GM12873 (cell line): Measurements from ENCODE around the gene UBA3.

Experiments
- TF ChIP-seq, protein P1 (sequence below): IDR thresholded peaks from 2 replicates; pipeline ENCODE4 v1.5.1; 2012; ENCODE audit warnings: low read depth, mild to moderate bottlenecking, moderate library complexity, low read length, control low read depth; ENCODE audit not compliant: insufficient read depth; ENCODE audit errors: missing control alignments

Gene UBA3

GRCh38 chr3:69080233-69080920 is at the start of gene UBA3:
Gene UBA3, minus strand, starts transcription at chr3:69080365. Its CDS starts 12 bp downstream, at chr3:69080353.
- TF ChIP-seq, protein P1, sequence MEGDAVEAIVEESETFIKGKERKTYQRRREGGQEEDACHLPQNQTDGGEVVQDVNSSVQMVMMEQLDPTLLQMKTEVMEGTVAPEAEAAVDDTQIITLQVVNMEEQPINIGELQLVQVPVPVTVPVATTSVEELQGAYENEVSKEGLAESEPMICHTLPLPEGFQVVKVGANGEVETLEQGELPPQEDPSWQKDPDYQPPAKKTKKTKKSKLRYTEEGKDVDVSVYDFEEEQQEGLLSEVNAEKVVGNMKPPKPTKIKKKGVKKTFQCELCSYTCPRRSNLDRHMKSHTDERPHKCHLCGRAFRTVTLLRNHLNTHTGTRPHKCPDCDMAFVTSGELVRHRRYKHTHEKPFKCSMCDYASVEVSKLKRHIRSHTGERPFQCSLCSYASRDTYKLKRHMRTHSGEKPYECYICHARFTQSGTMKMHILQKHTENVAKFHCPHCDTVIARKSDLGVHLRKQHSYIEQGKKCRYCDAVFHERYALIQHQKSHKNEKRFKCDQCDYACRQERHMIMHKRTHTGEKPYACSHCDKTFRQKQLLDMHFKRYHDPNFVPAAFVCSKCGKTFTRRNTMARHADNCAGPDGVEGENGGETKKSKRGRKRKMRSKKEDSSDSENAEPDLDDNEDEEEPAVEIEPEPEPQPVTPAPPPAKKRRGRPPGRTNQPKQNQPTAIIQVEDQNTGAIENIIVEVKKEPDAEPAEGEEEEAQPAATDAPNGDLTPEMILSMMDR, result no peak

- TF ChIP-seq, protein P1, result no peak
These were observed 49.4 kb upstream of the UBA3 start for GRCh38 chr3:69129531-69129930.

DNA sequence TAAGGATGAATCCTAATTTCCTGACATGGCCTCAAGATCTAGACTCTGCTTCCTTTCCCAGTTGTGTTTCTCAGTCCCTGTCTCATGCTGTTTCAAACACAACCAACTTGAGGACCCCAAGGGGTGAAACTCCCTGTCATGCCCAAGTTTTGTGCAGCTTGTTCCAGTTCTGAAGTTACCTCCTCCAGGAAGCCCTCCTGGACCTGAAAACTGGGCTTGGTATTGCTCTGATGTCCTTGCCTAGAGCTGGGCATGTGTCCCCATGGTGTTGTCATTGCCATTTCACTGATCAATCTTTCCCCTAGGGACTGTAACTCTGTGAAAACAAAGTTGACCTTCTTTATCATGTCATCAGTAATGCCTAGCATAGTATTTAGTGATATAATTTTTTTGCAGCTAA is 48.3 kb upstream of the UBA3 start:
- TF ChIP-seq, protein P1, result no peak

- TF ChIP-seq, protein P1, result no peak
These were observed 46.8 kb upstream of the UBA3 start for GRCh38 chr3:69126999-69127398.

DNA sequence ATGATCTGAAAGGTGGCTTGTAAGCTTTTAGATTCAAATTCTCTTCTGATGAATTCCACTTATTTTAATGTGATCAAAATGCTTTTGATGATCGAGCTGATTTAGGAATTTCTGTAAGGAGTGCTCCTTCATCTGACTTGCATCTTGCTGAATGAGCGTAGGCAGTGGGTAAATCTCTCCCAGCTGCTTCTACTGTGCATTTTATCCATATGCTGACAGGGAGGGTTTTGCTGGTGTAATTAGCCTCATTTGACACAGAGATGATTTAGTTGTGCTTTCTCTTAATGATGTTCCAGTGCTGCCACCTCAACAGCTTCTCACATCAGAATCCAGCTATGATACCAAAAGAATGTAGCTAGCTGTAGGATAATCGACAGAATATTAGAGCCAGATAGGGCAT is 46.1 kb upstream of the UBA3 start:
- TF ChIP-seq, protein P1, result no peak

GRCh38 chr3:69122403-69122802 is 42.2 kb upstream of the UBA3 start, which contains the start of gene LMOD3:
Gene LMOD3, minus strand, starts transcription at chr3:69122595. Its CDS starts 209 bp downstream, at chr3:69122386.
- TF ChIP-seq, protein P1, result no peak

DNA sequence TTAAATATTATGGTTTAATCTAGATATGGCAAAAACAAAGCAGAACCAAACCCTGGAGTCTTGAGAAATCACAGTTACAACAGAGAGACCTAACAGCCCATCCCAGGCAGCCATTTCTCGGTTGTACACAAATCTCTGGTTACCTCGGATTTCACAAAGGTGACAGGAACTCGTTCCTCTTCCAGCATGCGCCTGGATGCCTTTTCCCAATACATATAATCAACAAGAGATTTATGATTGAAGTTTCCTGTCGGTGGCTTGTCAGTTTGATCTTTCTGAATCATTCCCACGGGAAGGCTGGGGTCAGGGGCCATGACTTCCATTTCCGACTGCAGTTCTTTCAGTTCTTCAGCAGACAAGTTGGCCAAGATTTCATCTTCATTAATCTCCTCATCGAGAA is 41.8 kb upstream of the UBA3 start:
- TF ChIP-seq, protein P1, result no peak
